Measurements from ENCODE around the gene KRTAP4-5.
"Not testable (repeated sequence)": the region's sequence is repeated elsewhere in the genome, so short reads cannot be mapped to it uniquely, and the experiment has no call there.

Gene KRTAP4-5

DNA sequence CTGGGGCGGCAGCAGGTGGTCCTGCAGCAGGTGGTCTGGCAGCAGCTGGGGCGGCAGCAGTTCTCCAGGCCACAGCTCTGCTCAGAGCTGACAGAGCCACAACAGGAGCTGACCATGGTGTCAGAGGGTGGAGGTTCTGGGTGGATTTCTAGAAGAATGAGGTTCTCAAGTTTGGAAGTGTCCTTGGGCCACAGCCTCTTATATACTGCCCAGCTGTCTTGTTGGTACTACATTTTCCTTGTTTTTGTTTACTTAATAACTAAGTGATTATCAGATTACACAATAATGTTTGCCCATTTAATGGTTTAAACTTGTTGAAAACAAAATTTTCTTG, at the start of gene KRTAP4-5:
TSS of gene KRTAP4-5 (minus strand) at position 174 of the 334 bp plus-strand sequence. CDS start at position 116, 58 bp downstream.
- Histone ChIP-seq H3K9ac (no peak within 1 kb of the TSS), H3K79me2 (ENCODE audit: insufficient read depth, low read depth) (no peaks in the 10 kb centered on the region), H3K4me3 (IDR thresholded peaks at IDR 0.05; ENCODE audit: insufficient read depth, low read depth, low read length) (no peak within 1 kb of the TSS), H3K4me2 (no peak within 1 kb of the TSS), H4K20me1 (ENCODE audit: insufficient read depth) (no peaks in the 10 kb centered on the region), H3K4me1 (ENCODE audit: low read depth, poor library complexity, severe bottlenecking) (no peaks in the 10 kb centered on the region), H3K27me3 (ENCODE audit: insufficient read depth, low read depth) (no peaks in the 10 kb centered on the region), H3K27ac (no peak within 1 kb of the TSS), H2AFZ (ENCODE audit: low read depth) (no peak within 1 kb of the TSS), H3K36me3 (ENCODE audit: insufficient read depth) (no peaks in the 10 kb centered on the region)
- TF ChIP-seq, protein P1, sequence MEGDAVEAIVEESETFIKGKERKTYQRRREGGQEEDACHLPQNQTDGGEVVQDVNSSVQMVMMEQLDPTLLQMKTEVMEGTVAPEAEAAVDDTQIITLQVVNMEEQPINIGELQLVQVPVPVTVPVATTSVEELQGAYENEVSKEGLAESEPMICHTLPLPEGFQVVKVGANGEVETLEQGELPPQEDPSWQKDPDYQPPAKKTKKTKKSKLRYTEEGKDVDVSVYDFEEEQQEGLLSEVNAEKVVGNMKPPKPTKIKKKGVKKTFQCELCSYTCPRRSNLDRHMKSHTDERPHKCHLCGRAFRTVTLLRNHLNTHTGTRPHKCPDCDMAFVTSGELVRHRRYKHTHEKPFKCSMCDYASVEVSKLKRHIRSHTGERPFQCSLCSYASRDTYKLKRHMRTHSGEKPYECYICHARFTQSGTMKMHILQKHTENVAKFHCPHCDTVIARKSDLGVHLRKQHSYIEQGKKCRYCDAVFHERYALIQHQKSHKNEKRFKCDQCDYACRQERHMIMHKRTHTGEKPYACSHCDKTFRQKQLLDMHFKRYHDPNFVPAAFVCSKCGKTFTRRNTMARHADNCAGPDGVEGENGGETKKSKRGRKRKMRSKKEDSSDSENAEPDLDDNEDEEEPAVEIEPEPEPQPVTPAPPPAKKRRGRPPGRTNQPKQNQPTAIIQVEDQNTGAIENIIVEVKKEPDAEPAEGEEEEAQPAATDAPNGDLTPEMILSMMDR (conservative IDR thresholded peaks at IDR 0.05; ENCODE audit: low read depth, low read length), result no peak

DNA sequence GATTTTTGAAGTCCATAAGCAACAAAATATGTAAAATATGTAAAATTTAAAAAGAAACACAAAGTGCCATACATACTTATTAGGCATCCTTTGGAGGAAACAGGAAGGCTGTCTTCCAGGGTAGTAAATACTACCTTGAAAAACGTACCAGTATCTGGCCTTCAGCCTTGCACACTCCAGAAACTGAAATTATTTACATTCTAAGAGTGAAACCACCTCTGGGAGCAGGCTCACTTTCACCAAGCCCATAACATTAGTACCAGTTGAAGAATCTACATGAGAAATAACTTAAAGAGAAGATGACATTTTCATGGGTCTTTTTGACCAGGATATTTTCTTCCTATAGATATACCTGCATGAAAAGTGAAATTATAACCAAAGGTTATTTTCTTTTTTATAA, 46.4 kb upstream of the KRTAP4-5 start:
- Histone ChIP-seq H3K79me2 (ENCODE audit: insufficient read depth, low read depth) (no peaks in the 10 kb centered on the region), H3K27ac (no peak overlapping the region), H3K9ac (no peak overlapping the region), H3K4me3 (IDR thresholded peaks at IDR 0.05; ENCODE audit: insufficient read depth, low read depth, low read length) (no peak overlapping the region), H3K36me3 (ENCODE audit: insufficient read depth) (no peaks in the 10 kb centered on the region), H2AFZ (ENCODE audit: low read depth) (no peak overlapping the region), H3K27me3 (ENCODE audit: insufficient read depth, low read depth) (no peaks in the 10 kb centered on the region), H3K4me2 (no peak overlapping the region), H3K4me1 (ENCODE audit: low read depth, poor library complexity, severe bottlenecking) (peaks cover 10% of the 10 kb centered on the region), H4K20me1 (ENCODE audit: insufficient read depth) (no peaks in the 10 kb centered on the region)
- TF ChIP-seq, protein P1 (conservative IDR thresholded peaks at IDR 0.05; ENCODE audit: low read depth, low read length), result no peak

- no peaks in the 10 kb centered on the region for H4K20me1 ChIP-seq (ENCODE audit: insufficient read depth)
- no peak overlapping the region for H3K4me3 ChIP-seq (IDR thresholded peaks at IDR 0.05; ENCODE audit: insufficient read depth, low read depth, low read length)
- H3K4me2 ChIP-seq, result no peak overlapping the region
- no peak overlapping the region for H3K9ac ChIP-seq
- no peaks in the 10 kb centered on the region for H3K79me2 ChIP-seq (ENCODE audit: insufficient read depth, low read depth)
- no peaks in the 10 kb centered on the region for H3K27me3 ChIP-seq (ENCODE audit: insufficient read depth, low read depth)
- H3K27ac ChIP-seq, result no peak overlapping the region
- H2AFZ ChIP-seq (ENCODE audit: low read depth), result no peak overlapping the region
- H3K4me1 ChIP-seq (ENCODE audit: low read depth, poor library complexity, severe bottlenecking), result no peaks in the 10 kb centered on the region
- TF ChIP-seq, protein P1 (conservative IDR thresholded peaks at IDR 0.05; ENCODE audit: low read depth, low read length), result no peak
- H3K36me3 ChIP-seq (ENCODE audit: insufficient read depth), result no peaks in the 10 kb centered on the region
These were observed 40.7 kb upstream of the KRTAP4-5 start for GRCh38 chr17:41190328-41190727.

DNA sequence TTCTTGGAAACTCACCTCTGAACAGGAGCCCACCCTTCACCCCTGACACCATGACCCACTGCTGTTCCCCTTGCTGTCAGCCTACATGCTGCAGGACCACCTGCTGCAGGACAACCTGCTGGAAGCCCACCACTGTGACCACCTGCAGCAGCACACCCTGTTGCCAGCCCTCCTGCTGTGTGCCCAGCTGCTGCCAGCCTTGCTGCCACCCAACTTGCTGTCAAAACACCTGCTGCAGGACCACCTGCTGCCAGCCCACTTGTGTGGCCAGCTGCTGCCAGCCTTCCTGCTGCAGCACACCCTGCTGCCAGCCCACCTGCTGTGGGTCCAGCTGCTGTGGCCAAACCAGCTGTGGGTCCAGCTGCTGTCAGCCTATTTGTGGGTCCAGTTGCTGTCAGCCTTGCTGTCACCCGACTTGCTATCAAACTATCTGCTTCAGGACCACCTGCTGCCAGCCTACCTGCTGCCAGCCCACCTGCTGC, 40.3 kb upstream of the KRTAP4-5 start, which contains the start of gene KRTAP9-1:
TSS of gene KRTAP9-1 (plus strand) at position 51 of the 482 bp plus-strand sequence. CDS start at position 51, 0 bp downstream.
- not testable (repeated sequence) for H3K27ac ChIP-seq; H3K27me3 ChIP-seq (ENCODE audit: insufficient read depth, low read depth)

DNA sequence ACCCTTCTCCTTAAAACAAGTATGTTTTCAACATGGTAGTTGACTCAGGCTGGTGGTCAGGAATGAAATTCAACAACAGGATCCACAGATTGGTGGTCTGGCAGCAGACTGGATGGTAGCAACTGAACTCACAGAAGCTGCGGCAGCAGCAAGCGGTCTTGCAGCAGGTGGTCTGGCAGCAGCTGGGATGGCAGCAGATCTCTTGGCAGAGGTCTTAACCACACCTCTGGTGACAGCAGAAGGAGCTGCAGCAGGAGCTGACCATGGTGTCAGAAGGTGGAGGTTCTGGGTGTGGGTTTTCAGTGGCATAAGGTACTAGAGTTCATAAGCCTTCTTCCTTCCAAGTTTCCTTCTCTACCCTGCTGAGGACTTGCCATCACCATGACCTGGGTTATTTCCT, 37.2 kb upstream of the KRTAP4-5 start:
- TF ChIP-seq, protein P1 (conservative IDR thresholded peaks at IDR 0.05; ENCODE audit: low read depth, low read length), result no peak
- Histone ChIP-seq H3K79me2 (ENCODE audit: insufficient read depth, low read depth) (no peaks in the 10 kb centered on the region), H3K4me1 (ENCODE audit: low read depth, poor library complexity, severe bottlenecking) (no peaks in the 10 kb centered on the region), H3K27ac (no peak overlapping the region), H3K4me3 (IDR thresholded peaks at IDR 0.05; ENCODE audit: insufficient read depth, low read depth, low read length) (no peak overlapping the region), H3K36me3 (ENCODE audit: insufficient read depth) (no peaks in the 10 kb centered on the region), H4K20me1 (ENCODE audit: insufficient read depth) (no peaks in the 10 kb centered on the region), H3K4me2 (no peak overlapping the region), H3K9ac (no peak overlapping the region), H2AFZ (ENCODE audit: low read depth) (no peak overlapping the region), H3K27me3 (ENCODE audit: insufficient read depth, low read depth) (no peaks in the 10 kb centered on the region)

More for the DNA sequence above, 40.3 kb upstream of the KRTAP4-5 start, which contains the start of gene KRTAP9-1:
- not testable (repeated sequence) for H2AFZ ChIP-seq (ENCODE audit: low read depth); H3K9ac ChIP-seq; H4K20me1 ChIP-seq (ENCODE audit: insufficient read depth); H3K4me3 ChIP-seq (IDR thresholded peaks at IDR 0.05; ENCODE audit: insufficient read depth, low read depth, low read length); H3K36me3 ChIP-seq (ENCODE audit: insufficient read depth); H3K4me2 ChIP-seq; H3K4me1 ChIP-seq (ENCODE audit: low read depth, poor library complexity, severe bottlenecking); H3K79me2 ChIP-seq (ENCODE audit: insufficient read depth, low read depth)

All from KMS-11 (cell line).